PC-3 (cell line): ENCODE data around the gene SNX7. TPM values are rescaled to one million over a fixed set of nuclear protein-coding genes. Genes with fewer than 3 reads are reported as not detected.

Experiments used
- ATAC-seq: fragments of 200-7000 bp; cut with Tn5 transposase; 2 replicates; pipeline ENCODE4 v1.9.1; 2020; ENCODE audit warnings: mild to moderate bottlenecking, moderate library complexity
- BruUV-seq: library from RNA; stranded (reverse); fragments of 400-500 nt; replicated peaks from 2 replicates; lab custom pipeline; 2021; lab: Mats Ljungman, UMichigan
- CTCF ChIA-PET: fragments of 300-600 bp; sonication (Branson Sonifier 250); formaldehyde crosslinking; loops from one replicate; lab custom pipeline; 2022; ENCODE audit warnings: antibody characterized with exemption; lab: Charles Lee
- POLR2A ChIA-PET: fragments of 300-600 bp; sonication (Branson Sonifier 250); formaldehyde crosslinking; loops from one replicate; lab custom pipeline; 2022; ENCODE audit warnings: antibody characterized with exemption; ENCODE audit not compliant: unreplicated experiment; lab: Charles Lee
- DNase-seq: peaks from one replicate; pipeline ENCODE4 v3.0.0-alpha.2; 2015
- H2AFZ ChIP-seq: fragments of 300-600 bp; sonication (generic); 2 replicates; pipeline ENCODE4 v1.6.0; 2016; ENCODE audit warnings: antibody characterized with exemption, low read length
- H3F3A ChIP-seq: fragments of 300-600 bp; sonication (generic); one replicate; pipeline ENCODE4 v1.6.0; 2017; ENCODE audit warnings: antibody characterized with exemption, low read length, control low read depth, mild to moderate bottlenecking; ENCODE audit not compliant: unreplicated experiment
- H3K27ac ChIP-seq: fragments of 300-600 bp; sonication (generic); 2 replicates; pipeline ENCODE4 v1.5.1; 2016; ENCODE audit warnings: mild to moderate bottlenecking, low read length
- H3K27me3 ChIP-seq: fragments of 300-600 bp; sonication (generic); 2 replicates; pipeline ENCODE4 v1.6.1; 2016; ENCODE audit warnings: low read length, mixed read lengths
- H3K36me3 ChIP-seq: fragments of 300-600 bp; sonication (generic); 2 replicates; pipeline ENCODE4 v1.6.1; 2016; ENCODE audit warnings: low read depth, mixed run types, low read length, mixed read lengths
- H3K4me1 ChIP-seq: fragments of 300-600 bp; sonication (generic); 2 replicates; pipeline ENCODE4 v1.5.1; 2016; ENCODE audit warnings: low read length; ENCODE audit not compliant: insufficient read depth
- H3K4me2 ChIP-seq: fragments of 300-600 bp; sonication (generic); 2 replicates; pipeline ENCODE4 v1.6.0; 2016; ENCODE audit warnings: low read length
- H3K4me3 ChIP-seq: fragments of 300-600 bp; sonication (generic); 2 replicates; pipeline ENCODE4 v1.5.1; 2016; ENCODE audit warnings: mild to moderate bottlenecking, low read length, mixed read lengths
- H3K79me2 ChIP-seq: fragments of 300-600 bp; sonication (generic); 2 replicates; pipeline ENCODE4 v1.6.1; 2017; ENCODE audit warnings: low read length, mixed read lengths
- H3K9ac ChIP-seq: fragments of 300-600 bp; sonication (generic); 2 replicates; pipeline ENCODE4 v1.6.0; 2016; ENCODE audit warnings: mild to moderate bottlenecking, low read length
- H3K9me2 ChIP-seq: fragments of 300-600 bp; sonication (generic); replicated peaks from 2 replicates; pipeline ENCODE4 v1.6.1; 2016; ENCODE audit warnings: mixed run types, low read length, mixed read lengths
- H3K9me3 ChIP-seq: fragments of 300-600 bp; sonication (generic); 2 replicates; pipeline ENCODE4 v1.6.1; 2016; ENCODE audit warnings: low read length, mixed read lengths
- H4K20me1 ChIP-seq: fragments of 300-600 bp; sonication (generic); 2 replicates; pipeline ENCODE4 v1.6.1; 2016; ENCODE audit warnings: low read length, mixed read lengths
- EZH2 ChIP-seq: fragments of 300-600 bp; sonication (generic); IDR thresholded peaks from one replicate; pipeline ENCODE4 v1.6.1; 2017; ENCODE audit warnings: antibody characterized with exemption, mild to moderate bottlenecking, low read length; ENCODE audit not compliant: unreplicated experiment
- EZH2phosphoT487 ChIP-seq: fragments of 300-600 bp; sonication (generic); IDR thresholded peaks from 2 replicates; pipeline ENCODE4 v1.6.1; 2018; ENCODE audit warnings: mild to moderate bottlenecking, antibody characterized with exemption, low read length, borderline replicate concordance
- intact Hi-C: fragments of 100-400 bp; cut with micrococcal nuclease; formaldehyde crosslinking; loops from 2 replicates; pipeline ENCODE4 v1.9.0; 2023
- total RNA-seq: library from RNA; depleted of rRNA; stranded (reverse); fragments of >200 nt; gene quantifications from 2 replicates; pipeline ENCODE4 v1.2.3, GENCODE V29; 2014
- TF ChIP-seq, protein P1 (sequence below): fragments of 300-600 bp; sonication (generic); conservative IDR thresholded peaks from 2 replicates; pipeline ENCODE4 v1.5.1; 2017; ENCODE audit warnings: antibody characterized with exemption, low read depth, mild to moderate bottlenecking, low read length

Gene SNX7
- total RNA-seq, 1 experiment from 2014 or later: 43.3 TPM

DNA sequence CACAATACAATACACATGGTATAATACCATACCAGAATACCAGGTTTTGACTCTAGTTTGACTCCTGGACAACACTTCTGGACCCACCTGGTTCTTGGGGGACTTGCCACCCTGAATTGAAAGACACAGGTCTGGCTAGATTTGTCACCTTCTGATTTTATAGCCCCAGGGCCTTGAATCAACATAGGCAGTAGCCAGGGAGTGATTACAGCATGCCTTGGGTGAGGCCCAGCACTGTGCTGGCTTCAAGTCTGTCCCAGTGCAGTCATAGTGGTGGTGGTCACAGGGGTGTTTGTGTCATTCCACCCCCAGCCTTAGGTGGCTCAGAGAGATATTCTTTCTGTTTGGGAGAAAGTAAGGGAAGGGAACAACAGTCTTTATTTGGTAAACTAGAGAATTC lies 23.3 kb upstream of the SNX7 start:
- Histone ChIP-seq H3K36me3 (no peaks in the 10 kb centered on the region), H3K79me2 (no peaks in the 10 kb centered on the region), H3F3A (no peaks in the 10 kb centered on the region), H3K9me2 (no peaks in the 10 kb centered on the region), H3K4me1 (no peaks in the 10 kb centered on the region), H3K27me3 (no peaks in the 10 kb centered on the region), H4K20me1 (no peaks in the 10 kb centered on the region), H3K4me3 (no peak overlapping the region), H3K4me2 (no peak overlapping the region), H3K9ac (no peak overlapping the region), H3K27ac (no peak overlapping the region), H2AFZ (no peak overlapping the region), H3K9me3 (no peaks in the 10 kb centered on the region)
- ATAC-seq: no peak
- no peak for DNase-seq
- TF ChIP-seq, protein P1, sequence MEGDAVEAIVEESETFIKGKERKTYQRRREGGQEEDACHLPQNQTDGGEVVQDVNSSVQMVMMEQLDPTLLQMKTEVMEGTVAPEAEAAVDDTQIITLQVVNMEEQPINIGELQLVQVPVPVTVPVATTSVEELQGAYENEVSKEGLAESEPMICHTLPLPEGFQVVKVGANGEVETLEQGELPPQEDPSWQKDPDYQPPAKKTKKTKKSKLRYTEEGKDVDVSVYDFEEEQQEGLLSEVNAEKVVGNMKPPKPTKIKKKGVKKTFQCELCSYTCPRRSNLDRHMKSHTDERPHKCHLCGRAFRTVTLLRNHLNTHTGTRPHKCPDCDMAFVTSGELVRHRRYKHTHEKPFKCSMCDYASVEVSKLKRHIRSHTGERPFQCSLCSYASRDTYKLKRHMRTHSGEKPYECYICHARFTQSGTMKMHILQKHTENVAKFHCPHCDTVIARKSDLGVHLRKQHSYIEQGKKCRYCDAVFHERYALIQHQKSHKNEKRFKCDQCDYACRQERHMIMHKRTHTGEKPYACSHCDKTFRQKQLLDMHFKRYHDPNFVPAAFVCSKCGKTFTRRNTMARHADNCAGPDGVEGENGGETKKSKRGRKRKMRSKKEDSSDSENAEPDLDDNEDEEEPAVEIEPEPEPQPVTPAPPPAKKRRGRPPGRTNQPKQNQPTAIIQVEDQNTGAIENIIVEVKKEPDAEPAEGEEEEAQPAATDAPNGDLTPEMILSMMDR: no peak
- TF ChIP-seq EZH2phosphoT487: no peak
- TF ChIP-seq EZH2: no peak
- ChIA-PET POLR2A (no interaction called here), CTCF (no interaction called here)
- no TSS peak for BruUV-seq
- intact Hi-C loops: no loop called here

DNA sequence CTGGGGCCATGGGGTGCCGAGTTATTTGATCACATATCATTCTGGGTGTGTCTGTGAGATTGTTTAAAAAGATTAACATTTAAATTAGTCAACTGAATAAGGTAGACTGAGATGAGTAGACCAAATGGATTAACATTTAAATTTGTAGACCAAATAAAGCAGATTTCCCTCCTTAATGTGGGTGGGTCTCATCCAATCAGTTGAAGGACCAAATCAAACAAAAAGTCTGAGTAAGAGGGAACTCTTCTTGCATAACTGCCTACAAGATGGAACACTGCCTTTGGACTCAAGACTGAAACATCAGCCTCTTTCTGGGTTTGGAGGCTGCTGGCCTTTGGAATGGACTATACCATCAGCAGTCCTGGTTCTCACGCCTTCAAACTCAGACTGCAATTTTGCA lies 17.0 kb upstream of the SNX7 start:
- intact Hi-C loops: no loop called here
- CTCF ChIA-PET: interaction anchor here (0.6 kb wide), 1 partner anchor 105 kb away, joined by 3 read pairs; no protein-coding TSS in a partner anchor
- H3K9ac ChIP-seq: no peak overlapping the region
- no TSS peak for BruUV-seq
- no peaks in the 10 kb centered on the region for H4K20me1 ChIP-seq
- no peaks in the 10 kb centered on the region for H3F3A ChIP-seq
- ATAC-seq (no peak), DNase-seq (no peak)
- H2AFZ ChIP-seq: no peak overlapping the region
- H3K9me2 ChIP-seq: no peaks in the 10 kb centered on the region
- H3K27ac ChIP-seq: no peak overlapping the region
- H3K9me3 ChIP-seq: no peaks in the 10 kb centered on the region
- H3K27me3 ChIP-seq: no peaks in the 10 kb centered on the region
- no peak overlapping the region for H3K4me3 ChIP-seq
- TF ChIP-seq EZH2phosphoT487 (no peak), EZH2 (no peak)
- TF ChIP-seq, protein P1: no peak
- H3K36me3 ChIP-seq: no peaks in the 10 kb centered on the region
- H3K79me2 ChIP-seq: no peaks in the 10 kb centered on the region
- POLR2A ChIA-PET: no interaction called here
- H3K4me1 ChIP-seq: no peaks in the 10 kb centered on the region
- H3K4me2 ChIP-seq: no peak overlapping the region

DNA sequence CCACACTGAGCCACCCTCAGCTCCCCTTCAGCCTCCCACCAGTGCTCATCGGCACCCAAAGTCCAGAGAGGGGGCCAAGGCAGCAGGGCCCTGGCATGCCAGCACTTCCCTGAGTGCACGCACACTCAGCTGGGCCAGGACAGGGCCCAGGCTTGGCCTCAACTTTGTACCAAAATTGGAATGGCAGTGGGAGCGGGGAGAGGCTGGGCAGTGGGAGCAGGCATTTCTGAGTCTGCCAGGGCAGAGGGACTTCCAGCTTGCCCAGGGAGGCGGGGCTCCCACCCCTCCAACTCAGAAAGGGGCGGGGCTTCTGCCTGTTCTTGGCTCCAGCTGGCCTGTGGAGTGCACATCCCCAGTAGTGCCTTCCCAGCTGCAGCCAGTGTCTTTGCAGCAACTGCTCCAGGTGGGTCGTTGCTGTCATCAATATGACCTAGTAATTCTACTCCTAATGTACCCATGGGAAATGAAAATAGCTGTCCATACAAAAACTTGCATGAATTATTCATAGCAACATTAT lies 10.3 kb upstream of the SNX7 start:
- intact Hi-C loops: no loop called here
- no peak overlapping the region for H3K4me2 ChIP-seq
- no peak for ATAC-seq

More for the DNA sequence above, 10.3 kb upstream of the SNX7 start:
- ChIA-PET POLR2A (no interaction called here), CTCF (no interaction called here)
- Histone ChIP-seq H3K27me3 (no peaks in the 10 kb centered on the region), H3K27ac (no peak overlapping the region), H3F3A (no peaks in the 10 kb centered on the region), H3K9me2 (no peaks in the 10 kb centered on the region), H3K79me2 (no peaks in the 10 kb centered on the region), H3K9ac (no peak overlapping the region), H3K4me3 (no peak overlapping the region), H2AFZ (no peak overlapping the region), H3K9me3 (no peaks in the 10 kb centered on the region), H3K36me3 (no peaks in the 10 kb centered on the region), H4K20me1 (no peaks in the 10 kb centered on the region), H3K4me1 (no peaks in the 10 kb centered on the region)
- no TSS peak for BruUV-seq
- TF ChIP-seq, protein P1: no peak
- no peak for TF ChIP-seq EZH2phosphoT487
- TF ChIP-seq EZH2: no peak
- DNase-seq: no peak
